Subcutaneous abdominal adipose tissue (tissue), 5 donors: ENCODE results near the gene TLK1.

ENCODE experiments used
- H3K27ac ChIP-seq: one replicate; pipeline ENCODE4 v1.7.0; 2013; ENCODE audit warnings: low read depth, mild to moderate bottlenecking, inconsistent platforms, low read length, moderate library complexity
- H3K27me3 ChIP-seq, 5 donors: one replicate each; pipeline ENCODE4 v1.7.0; 2013; ENCODE audit warnings: low read length in 5 of 5, inconsistent platforms in 1 of 5; ENCODE audit not compliant: control insufficient read depth in 5 of 5, insufficient read depth in 4 of 5
- H3K36me3 ChIP-seq, 5 donors: one replicate each; pipeline ENCODE4 v1.7.0; 2013; ENCODE audit warnings: low read length in 5 of 5; ENCODE audit not compliant: control insufficient read depth in 5 of 5, insufficient read depth in 5 of 5
- H3K4me1 ChIP-seq, 5 donors: one replicate each; pipeline ENCODE4 v1.7.0; 2013; ENCODE audit warnings: low read length in 5 of 5, mild to moderate bottlenecking in 3 of 5, moderate library complexity in 1 of 5; ENCODE audit not compliant: control insufficient read depth in 5 of 5, insufficient read depth in 5 of 5
- H3K4me3 ChIP-seq, 5 donors: one replicate each; pipeline ENCODE4 v1.7.0; 2013; ENCODE audit warnings: low read length in 5 of 5, low read depth in 1 of 5
- H3K9ac ChIP-seq, 5 donors: one replicate each; pipeline ENCODE4 v1.7.0; 2013; ENCODE audit warnings: low read length in 5 of 5, mild to moderate bottlenecking in 4 of 5, moderate library complexity in 3 of 5
- H3K9me3 ChIP-seq, 5 donors: one replicate each; pipeline ENCODE4 v1.7.0; 2013; ENCODE audit warnings: low read length in 5 of 5; ENCODE audit not compliant: control insufficient read depth in 5 of 5
- donor health status: healthy.
- donor health status: healthy.
- donor health status: healthy.
- donor health status: healthy.
- donor health status: healthy.

Gene TLK1

GRCh38 chr2:171187177-171187576 lies 26.5 kb upstream of the TLK1 start:
- H3K27ac ChIP-seq: no peak overlapping the region
- H3K9me3 ChIP-seq: no peaks in the 10 kb centered on the region
- H3K9ac ChIP-seq: no peak overlapping the region
- no peaks in the 10 kb centered on the region for H3K4me1 ChIP-seq
- H3K36me3 ChIP-seq: no peaks in the 10 kb centered on the region
- no peak overlapping the region for H3K4me3 ChIP-seq
- no peaks in the 10 kb centered on the region for H3K27me3 ChIP-seq

- Histone ChIP-seq H3K27ac (no peak overlapping the region), H3K4me1 (peaks cover 0 to 6% (median 3%) of the 10 kb centered on the region in 5 donors), H3K9ac (no peak overlapping the region), H3K36me3 (no peaks in the 10 kb centered on the region), H3K9me3 (no peaks in the 10 kb centered on the region), H3K4me3 (no peak overlapping the region), H3K27me3 (no peaks in the 10 kb centered on the region)
These were observed 25.2 kb upstream of the TLK1 start for GRCh38 chr2:171185941-171186340.

- Histone ChIP-seq H3K9ac (no peak overlapping the region), H3K4me1 (peaks cover 0 to 6% (median 3%) of the 10 kb centered on the region in 5 donors), H3K27ac (no peak overlapping the region), H3K9me3 (no peaks in the 10 kb centered on the region), H3K4me3 (no peak overlapping the region), H3K36me3 (no peaks in the 10 kb centered on the region), H3K27me3 (no peaks in the 10 kb centered on the region)
These were observed 24.6 kb upstream of the TLK1 start for GRCh38 chr2:171185165-171185818.

- Histone ChIP-seq H3K27me3 (no peaks in the 10 kb centered on the region), H3K4me3 (no peak overlapping the region), H3K4me1 (peaks cover 0 to 6% (median 3%) of the 10 kb centered on the region in 5 donors), H3K27ac (no peak overlapping the region), H3K9ac (no peak overlapping the region), H3K36me3 (no peaks in the 10 kb centered on the region), H3K9me3 (no peaks in the 10 kb centered on the region)
These were observed 20.7 kb upstream of the TLK1 start for GRCh38 chr2:171181064-171182049.

- no peaks in the 10 kb centered on the region for H3K9me3 ChIP-seq
- peaks cover 0 to 6% (median 3%) of the 10 kb centered on the region in 5 donors for H3K4me1 ChIP-seq
- no peak overlapping the region for H3K4me3 ChIP-seq
- H3K27me3 ChIP-seq: no peaks in the 10 kb centered on the region
- H3K27ac ChIP-seq: no peak overlapping the region
- H3K9ac ChIP-seq: no peak overlapping the region
- H3K36me3 ChIP-seq: no peaks in the 10 kb centered on the region
These were observed 19.7 kb upstream of the TLK1 start for GRCh38 chr2:171180229-171180930.

GRCh38 chr2:171178993-171179392 lies 18.3 kb upstream of the TLK1 start:
- peaks cover 0 to 6% (median 3%) of the 10 kb centered on the region in 5 donors for H3K4me1 ChIP-seq
- H3K36me3 ChIP-seq: no peaks in the 10 kb centered on the region
- no peaks in the 10 kb centered on the region for H3K27me3 ChIP-seq
- H3K9me3 ChIP-seq: no peaks in the 10 kb centered on the region
- H3K27ac ChIP-seq: no peak overlapping the region
- no peak overlapping the region for H3K9ac ChIP-seq
- no peak overlapping the region for H3K4me3 ChIP-seq

- Histone ChIP-seq H3K27me3 (no peaks in the 10 kb centered on the region), H3K9ac (no peak overlapping the region), H3K4me1 (peaks cover 0 to 2% (median 0%) of the 10 kb centered on the region in 5 donors), H3K36me3 (no peaks in the 10 kb centered on the region), H3K9me3 (no peaks in the 10 kb centered on the region), H3K27ac (no peak overlapping the region), H3K4me3 (no peak overlapping the region)
These were observed 15.8 kb upstream of the TLK1 start for GRCh38 chr2:171176516-171176915.

GRCh38 chr2:171174075-171174474 lies 13.4 kb upstream of the TLK1 start:
- H3K27me3 ChIP-seq: no peaks in the 10 kb centered on the region
- H3K36me3 ChIP-seq: no peaks in the 10 kb centered on the region
- no peak overlapping the region for H3K9ac ChIP-seq
- no peak overlapping the region for H3K27ac ChIP-seq
- no peaks in the 10 kb centered on the region for H3K4me1 ChIP-seq
- H3K9me3 ChIP-seq: no peaks in the 10 kb centered on the region
- no peak overlapping the region for H3K4me3 ChIP-seq

GRCh38 chr2:171173087-171173486 lies 12.4 kb upstream of the TLK1 start:
- H3K27me3 ChIP-seq: no peaks in the 10 kb centered on the region
- no peak overlapping the region for H3K27ac ChIP-seq
- no peaks in the 10 kb centered on the region for H3K4me1 ChIP-seq
- no peak overlapping the region for H3K9ac ChIP-seq
- no peaks in the 10 kb centered on the region for H3K9me3 ChIP-seq
- no peak overlapping the region for H3K4me3 ChIP-seq
- no peaks in the 10 kb centered on the region for H3K36me3 ChIP-seq

GRCh38 chr2:171171808-171172207 lies 11.1 kb upstream of the TLK1 start:
- H3K36me3 ChIP-seq: no peaks in the 10 kb centered on the region
- no peak overlapping the region for H3K9ac ChIP-seq
- no peak overlapping the region for H3K27ac ChIP-seq
- H3K9me3 ChIP-seq: no peaks in the 10 kb centered on the region
- H3K27me3 ChIP-seq: no peaks in the 10 kb centered on the region
- no peak overlapping the region for H3K4me3 ChIP-seq
- no peaks in the 10 kb centered on the region for H3K4me1 ChIP-seq
